Stimulated activated CD8-positive, alpha-beta memory T cell treated with anti-CD3 and anti-CD28 coated beads, Interleukin-4, amount 100 ng/mL, for 24 hours (primary cell): ENCODE results near the gene SH3RF1.

Source experiments
- DNase-seq: peaks from one replicate; pipeline ENCODE4 v3.0.0-alpha.2; 2020; ENCODE audit warnings: low read depth

SH3RF1 gene

GRCh38 chr4:169064296-169064695 is 206.5 kb downstream of the SH3RF1 start:
- no peak for DNase-seq

GRCh38 chr4:169063441-169063840 is 207.3 kb downstream of the SH3RF1 start:
- DNase-seq, result no peak

GRCh38 chr4:169062897-169063244 is 207.9 kb downstream of the SH3RF1 start:
- DNase-seq, result no peak

- DNase-seq, result no peak
These were observed 209.4 kb downstream of the SH3RF1 start for GRCh38 chr4:169061386-169061785.

- DNase-seq, result no peak
These were observed 210.2 kb downstream of the SH3RF1 start for GRCh38 chr4:169060391-169061091.

GRCh38 chr4:169059306-169060211 is 211.2 kb downstream of the SH3RF1 start:
- DNase-seq, result no peak

GRCh38 chr4:169058312-169058711 is 212.4 kb downstream of the SH3RF1 start:
- no peak for DNase-seq

GRCh38 chr4:169054879-169055278 is 215.9 kb downstream of the SH3RF1 start:
- DNase-seq, result no peak

- DNase-seq, result no peak
These were observed 218.2 kb downstream of the SH3RF1 start for GRCh38 chr4:169052594-169052945.

- no peak for DNase-seq
These were observed 218.8 kb downstream of the SH3RF1 start for GRCh38 chr4:169051761-169052593.

GRCh38 chr4:169050881-169051760 is 219.6 kb downstream of the SH3RF1 start:
- no peak for DNase-seq

GRCh38 chr4:169050284-169050683 is 220.5 kb downstream of the SH3RF1 start:
- no peak for DNase-seq

GRCh38 chr4:169048868-169049414 is 221.8 kb downstream of the SH3RF1 start:
- DNase-seq, result no peak

GRCh38 chr4:169047956-169048355 is 222.8 kb downstream of the SH3RF1 start:
- DNase-seq, result no peak

GRCh38 chr4:169045862-169046584 is 224.7 kb downstream of the SH3RF1 start:
- no peak for DNase-seq

- DNase-seq, result no peak
These were observed 225.9 kb downstream of the SH3RF1 start for GRCh38 chr4:169044714-169045447.
